ENCODE data around the gene LSAMP.

LSAMP gene

DNA sequence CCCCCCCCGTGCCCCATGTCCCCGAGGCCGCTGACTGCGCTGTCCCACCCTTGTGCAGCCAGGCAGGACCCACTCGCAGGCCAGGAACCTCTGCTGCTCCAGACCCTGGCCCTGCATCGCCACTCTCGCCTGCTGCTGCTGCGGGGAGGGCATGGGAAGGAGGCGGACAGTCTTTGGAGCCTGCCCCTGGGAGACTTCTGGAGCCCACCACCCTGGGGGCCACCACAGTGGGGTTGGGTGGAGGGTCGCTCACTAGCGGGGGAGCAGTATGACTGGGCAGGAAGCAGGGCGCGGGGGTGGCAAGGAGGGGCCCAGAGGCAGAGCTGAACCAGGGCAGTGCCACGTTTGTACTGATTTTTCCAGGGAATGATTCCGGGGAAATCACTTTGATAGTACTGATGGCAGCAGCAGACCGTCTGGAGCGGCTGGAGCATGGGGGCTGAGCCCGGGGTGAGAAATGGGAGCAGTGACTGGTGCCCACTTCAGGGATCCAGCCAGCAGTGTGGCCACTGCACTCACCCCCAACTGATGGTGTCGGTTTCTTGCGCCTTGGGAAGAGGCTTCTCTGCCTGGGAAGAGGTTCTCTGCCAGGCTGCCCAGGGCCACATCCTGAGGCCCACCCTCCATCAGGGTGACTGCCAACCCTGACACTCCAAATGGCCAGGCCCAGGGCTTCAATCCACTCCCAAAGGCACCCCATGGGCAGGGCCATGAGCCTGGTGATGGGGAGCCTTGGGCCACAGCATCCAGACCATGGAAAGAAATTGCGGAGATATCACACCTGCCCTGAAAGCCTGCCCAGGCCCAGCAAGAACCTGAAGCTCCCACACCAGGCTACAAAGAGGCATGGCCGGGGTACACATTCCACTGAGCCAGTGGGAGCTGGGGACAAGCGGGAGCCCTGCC is 53.7 kb downstream of the LSAMP start:
- DNase-seq (ENCODE audit: low read depth): no peak
- no peak for TF ChIP-seq CTCF (conservative IDR thresholded peaks at IDR 0.05; ENCODE audit: low read depth, low read length)
- H3K4me3 ChIP-seq (ENCODE audit: low read length): no peak overlapping the region

GRCh38 chr3:116390318-116390717 is 55.0 kb downstream of the LSAMP start:
- TF ChIP-seq CTCF (conservative IDR thresholded peaks at IDR 0.05; ENCODE audit: low read depth, low read length): no peak
- DNase-seq (ENCODE audit: low read depth): no peak
- no peak overlapping the region for H3K4me3 ChIP-seq (ENCODE audit: low read length)

DNA sequence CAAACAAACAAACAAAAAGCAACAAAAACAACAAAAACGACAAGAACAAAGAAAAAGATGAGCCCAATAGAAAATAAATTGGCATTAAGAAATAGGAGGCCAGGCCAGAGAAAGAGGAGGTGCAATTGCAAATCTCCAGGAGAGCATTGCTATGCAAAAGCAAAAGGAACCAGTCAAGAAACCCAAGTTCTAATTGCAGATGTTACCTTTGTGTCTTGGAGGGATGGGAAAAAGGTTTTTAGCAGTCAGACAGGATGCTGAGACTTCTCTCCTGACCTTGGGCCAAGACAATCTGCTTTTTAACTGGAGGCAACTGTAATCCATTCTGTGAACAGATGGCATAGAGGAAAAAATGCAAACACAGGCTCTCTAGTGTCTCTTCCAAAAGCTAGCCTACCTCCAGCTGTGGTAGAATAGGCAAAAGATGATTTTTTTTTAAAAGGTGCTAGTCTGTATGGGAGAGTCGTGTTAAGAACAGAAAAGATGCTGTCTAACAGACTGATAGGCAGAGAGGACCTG is 56.4 kb downstream of the LSAMP start:
- no peak for DNase-seq (ENCODE audit: low read depth)
- H3K4me3 ChIP-seq (ENCODE audit: low read length): no peak overlapping the region
- no peak for TF ChIP-seq CTCF (conservative IDR thresholded peaks at IDR 0.05; ENCODE audit: low read depth, low read length)

DNA sequence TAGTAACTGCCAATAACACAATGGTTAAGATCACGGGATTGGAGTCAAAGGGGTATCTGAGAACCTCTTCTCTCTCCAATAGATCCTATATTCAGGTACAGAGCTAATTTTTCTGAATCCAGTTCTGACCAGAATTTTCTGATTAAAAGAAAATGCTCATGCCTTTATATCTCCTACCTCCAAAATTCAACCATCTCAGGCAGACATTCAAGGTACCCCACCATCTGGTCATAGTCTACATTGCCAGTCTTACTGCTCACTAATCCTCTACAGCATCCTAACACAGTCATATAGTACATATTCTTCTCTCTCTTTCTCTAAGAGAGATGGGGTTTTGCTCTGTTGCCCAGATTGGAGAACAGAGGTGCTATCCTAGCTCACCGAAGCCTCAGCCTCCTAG is 59.1 kb downstream of the LSAMP start:
- TF ChIP-seq CTCF (conservative IDR thresholded peaks at IDR 0.05; ENCODE audit: low read depth, low read length): no peak
- no peak for DNase-seq (ENCODE audit: low read depth)
- no peak overlapping the region for H3K4me3 ChIP-seq (ENCODE audit: low read length)

- no peak for TF ChIP-seq CTCF (conservative IDR thresholded peaks at IDR 0.05; ENCODE audit: low read depth, low read length)
- H3K4me3 ChIP-seq (ENCODE audit: low read length): no peak overlapping the region
- no peak for DNase-seq (ENCODE audit: low read depth)
Observed at GRCh38 chr3:116384717-116385116, 60.6 kb downstream of the LSAMP start.

DNA sequence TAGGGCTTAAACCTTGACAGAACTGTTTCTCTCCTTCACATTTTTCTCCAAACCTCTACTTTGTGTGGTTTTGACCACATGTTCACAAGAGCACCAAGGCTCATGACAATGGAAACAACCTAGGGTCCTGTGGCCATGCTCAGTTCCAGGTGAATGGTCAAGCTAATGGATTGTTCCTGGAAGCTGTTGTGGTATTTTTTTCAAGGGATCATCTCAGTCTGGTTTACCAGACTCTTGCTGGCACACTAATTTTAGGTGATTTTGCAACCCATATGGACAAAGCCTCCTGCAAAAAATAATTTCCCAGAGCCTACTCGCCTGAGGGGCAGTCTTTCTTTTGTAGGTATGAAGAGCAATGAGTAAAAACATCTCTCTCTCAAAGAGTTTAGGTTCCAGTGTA is 67.2 kb downstream of the LSAMP start:
- no peak for TF ChIP-seq CTCF (conservative IDR thresholded peaks at IDR 0.05; ENCODE audit: low read depth, low read length)
- no peak for DNase-seq (ENCODE audit: low read depth)

DNA sequence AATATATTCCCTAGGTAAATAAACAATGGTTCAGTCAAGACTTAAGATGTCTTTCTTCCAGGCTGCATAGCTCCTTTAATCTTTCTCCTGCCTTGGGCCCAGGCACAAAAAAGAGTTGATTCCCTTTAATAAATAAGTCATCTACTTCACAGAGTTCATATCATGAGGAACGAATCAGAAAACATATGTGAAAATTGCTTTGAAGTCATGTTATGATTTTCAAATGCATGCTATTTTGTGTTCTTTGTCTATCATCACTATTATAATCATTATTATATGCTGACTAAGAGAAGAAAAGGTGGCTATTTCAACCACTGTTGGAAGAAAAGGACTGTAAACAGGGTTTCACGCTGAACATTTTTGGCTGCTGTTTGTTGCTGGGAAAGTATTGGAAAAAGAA is 70.4 kb downstream of the LSAMP start:
- H3K4me3 ChIP-seq (ENCODE audit: low read length): no peak overlapping the region
- no peak for TF ChIP-seq CTCF (conservative IDR thresholded peaks at IDR 0.05; ENCODE audit: low read depth, low read length)
- DNase-seq (ENCODE audit: low read depth): no peak

More for the DNA sequence above, 67.2 kb downstream of the LSAMP start:
- H3K4me3 ChIP-seq (ENCODE audit: low read length): no peak overlapping the region

Data from retinal pigment epithelial cell (primary cell).